22Rv1 (cell line): ENCODE data around the gene QKI.

Experiments used
- H3K27ac ChIP-seq: fragments of 450-650 bp; 2 replicates; pipeline ENCODE4 v1.5.1; 2017
- CTCF ChIP-seq: fragments of 450-650 bp; IDR thresholded peaks from 2 replicates; pipeline ENCODE4 v1.5.1; 2017; ENCODE audit warnings: mild to moderate bottlenecking
- ZFX ChIP-seq: fragments of 450-650 bp; IDR thresholded peaks from 2 replicates; pipeline ENCODE4 v1.6.1; 2017; ENCODE audit warnings: antibody characterized with exemption, borderline replicate concordance

Gene QKI

GRCh38 chr6:163579111-163579879, 164.8 kb downstream of the QKI start:
- no peak overlapping the region for H3K27ac ChIP-seq
- TF ChIP-seq ZFX (no peak), CTCF (no peak)

GRCh38 chr6:163579880-163580295, 165.4 kb downstream of the QKI start:
- peak; percentile 52 for TF ChIP-seq CTCF
- TF ChIP-seq ZFX, result no peak
- no peak overlapping the region for H3K27ac ChIP-seq

GRCh38 chr6:163580311-163581030, 166.0 kb downstream of the QKI start:
- no peak overlapping the region for H3K27ac ChIP-seq
- TF ChIP-seq CTCF (no peak; the same call in 1 of the 2 replicates), ZFX (no peak)

GRCh38 chr6:163583558-163583957, 169.0 kb downstream of the QKI start:
- H3K27ac ChIP-seq, result no peak overlapping the region
- no peak for TF ChIP-seq CTCF
- TF ChIP-seq ZFX, result no peak

- H3K27ac ChIP-seq, result no peak overlapping the region
- TF ChIP-seq CTCF (no peak), ZFX (no peak)
Measured at GRCh38 chr6:163585932-163586437, 171.5 kb downstream of the QKI start.

GRCh38 chr6:163586888-163587287, 172.4 kb downstream of the QKI start:
- TF ChIP-seq ZFX (no peak), CTCF (no peak)
- H3K27ac ChIP-seq, result no peak overlapping the region

- TF ChIP-seq ZFX, result no peak
- TF ChIP-seq CTCF, result no peak
- H3K27ac ChIP-seq, result no peak overlapping the region
Measured at GRCh38 chr6:163588220-163588919, 173.9 kb downstream of the QKI start.
